Activated T-cell treated with anti-CD3 and anti-CD28 coated beads, Interleukin-2, amount 50 U/mL, for 4 hours (primary cell): ENCODE results near the gene LDLRAD3. TPM values are rescaled to one million over a fixed set of nuclear protein-coding genes. Genes with fewer than 3 reads are reported as not detected.
"Not testable (repeated sequence)": the region's sequence is repeated elsewhere in the genome, so short reads cannot be mapped to it uniquely, and the experiment has no call there.

Experiments
- ATAC-seq, 2 donors: fragments of 200-7000 bp; cut with Tn5 transposase; one replicate each; pipeline ENCODE4 v1.10.0; 2021
- DNase-seq: peaks from one replicate; pipeline ENCODE4 v3.0.0-alpha.2; 2020
- H3K27me3 Mint-ChIP-seq: one replicate; pipeline ENCODE4 v1.8.0; 2021; ENCODE audit warnings: low read depth, mixed read lengths
- H3K36me3 Mint-ChIP-seq: one replicate; pipeline ENCODE4 v1.8.0; 2022; ENCODE audit warnings: mixed read lengths; ENCODE audit not compliant: insufficient read depth
- H3K4me1 Mint-ChIP-seq: one replicate; pipeline ENCODE4 v1.8.0; 2021; ENCODE audit warnings: low read depth, mixed read lengths
- H3K4me3 Mint-ChIP-seq: one replicate; pipeline ENCODE4 v1.8.0; 2021; ENCODE audit warnings: mild to moderate bottlenecking, moderate library complexity, mixed read lengths
- H3K9me3 Mint-ChIP-seq: one replicate; pipeline ENCODE4 v1.8.0; 2021; ENCODE audit warnings: mixed read lengths
- total RNA-seq, 3 donors: library from RNA; stranded (reverse); gene quantifications; one replicate each; pipeline ENCODE4 v1.2.1, GENCODE V29; 2021

LDLRAD3 gene
- total RNA-seq, 3 donors from 2014 or later: 0.29 to 0.76 (median 0.71) TPM

DNA sequence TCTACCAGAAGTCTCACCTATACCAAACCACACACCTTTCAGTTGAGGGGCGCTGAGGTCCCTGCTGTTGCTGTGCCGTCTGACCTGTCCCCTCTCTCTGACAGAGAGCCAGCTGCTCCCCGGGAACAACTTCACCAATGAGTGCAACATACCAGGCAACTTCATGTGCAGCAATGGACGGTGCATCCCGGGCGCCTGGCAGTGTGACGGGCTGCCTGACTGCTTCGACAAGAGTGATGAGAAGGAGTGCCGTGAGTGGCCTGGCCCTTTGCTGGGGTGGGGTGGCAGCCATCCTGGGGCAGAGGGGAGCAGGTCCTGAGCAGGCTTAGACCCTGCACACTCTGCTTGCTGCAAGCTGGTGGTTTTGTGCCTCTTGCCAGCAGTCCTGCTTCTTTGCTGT is 92.1 kb downstream of the LDLRAD3 start:
- H3K4me1 Mint-ChIP-seq: no peaks in the 10 kb centered on the region
- H3K9me3 Mint-ChIP-seq: no peaks in the 10 kb centered on the region
- ATAC-seq (peak in 1 of 2 donors; percentile 18), DNase-seq (no peak)
- no peaks in the 10 kb centered on the region for H3K36me3 Mint-ChIP-seq
- peaks cover 1% of the 10 kb centered on the region for H3K27me3 Mint-ChIP-seq
- no peak overlapping the region for H3K4me3 Mint-ChIP-seq

DNA sequence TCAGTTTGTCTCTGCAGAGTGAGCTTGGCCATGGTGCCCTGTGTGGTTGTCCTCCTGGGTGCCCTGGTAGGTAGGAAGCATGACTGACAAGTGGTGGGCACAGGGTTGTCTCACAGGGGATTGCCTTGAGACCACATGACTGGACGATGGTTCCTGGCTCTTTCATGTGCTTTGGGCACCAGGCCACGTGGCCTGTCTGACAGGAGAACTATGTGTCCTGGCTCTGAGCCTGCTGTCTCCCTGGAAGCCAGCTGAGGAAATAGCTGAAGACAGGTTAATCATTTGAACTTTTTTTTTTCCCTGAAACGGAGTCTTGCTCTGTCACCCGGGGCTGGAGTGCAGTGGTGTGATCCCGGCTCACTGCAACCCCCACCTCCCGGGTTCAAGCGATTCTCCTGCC is 93.2 kb downstream of the LDLRAD3 start:
- ATAC-seq: no peak
- no peaks in the 10 kb centered on the region for H3K36me3 Mint-ChIP-seq

DNA sequence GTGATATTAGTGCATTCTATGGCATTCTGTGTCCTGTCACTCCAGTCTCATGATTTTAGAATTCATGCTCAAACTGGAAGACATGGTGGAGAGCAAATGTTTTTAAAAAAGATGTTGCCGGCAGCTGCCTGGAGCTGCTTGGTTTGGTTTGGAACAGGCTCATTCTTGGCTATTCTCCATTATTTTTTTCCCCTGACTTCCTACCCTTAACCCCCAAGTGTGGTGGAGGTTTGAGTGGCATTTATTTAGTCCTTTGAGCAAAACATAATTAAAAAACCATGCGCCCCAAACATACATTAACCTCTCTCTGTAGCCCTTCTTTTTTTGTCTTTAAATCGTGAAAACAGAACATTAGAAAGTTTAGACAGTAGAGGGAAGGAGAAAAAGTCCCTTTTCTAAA is 94.7 kb downstream of the LDLRAD3 start:
- ATAC-seq (no peak), DNase-seq (no peak)
- Mint-ChIP-seq H3K4me1 (no peaks in the 10 kb centered on the region), H3K27me3 (peaks cover 2% of the 10 kb centered on the region), H3K4me3 (no peak overlapping the region), H3K36me3 (no peaks in the 10 kb centered on the region), H3K9me3 (no peaks in the 10 kb centered on the region)

More for the DNA sequence above, 93.2 kb downstream of the LDLRAD3 start:
- no peaks in the 10 kb centered on the region for H3K9me3 Mint-ChIP-seq
- H3K27me3 Mint-ChIP-seq: no peaks in the 10 kb centered on the region
- H3K4me3 Mint-ChIP-seq: no peak overlapping the region
- no peak for DNase-seq
- H3K4me1 Mint-ChIP-seq: no peaks in the 10 kb centered on the region

DNA sequence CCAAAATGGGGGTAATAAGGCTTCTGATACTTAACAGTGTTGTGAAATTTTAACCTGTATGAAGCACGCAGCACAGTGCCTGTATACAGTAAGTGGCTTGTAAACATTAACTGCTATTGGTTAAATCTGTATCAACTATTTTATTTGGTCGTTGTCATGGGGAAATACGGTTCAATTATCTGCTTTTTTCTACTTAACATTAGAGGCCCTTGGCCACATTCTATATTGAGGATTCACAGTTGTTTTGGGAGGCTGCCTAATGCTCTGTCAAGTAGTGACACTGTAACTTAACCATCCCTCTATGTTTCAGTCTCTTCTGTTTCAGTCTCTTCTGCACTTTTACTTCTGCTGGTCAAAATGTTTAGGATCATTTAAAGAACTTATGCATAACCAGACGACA is 95.6 kb downstream of the LDLRAD3 start:
- H3K9me3 Mint-ChIP-seq: no peaks in the 10 kb centered on the region
- ATAC-seq (no peak), DNase-seq (no peak)
- H3K4me1 Mint-ChIP-seq: no peaks in the 10 kb centered on the region
- H3K4me3 Mint-ChIP-seq: no peak overlapping the region
- H3K36me3 Mint-ChIP-seq: no peaks in the 10 kb centered on the region
- H3K27me3 Mint-ChIP-seq: peaks cover 2% of the 10 kb centered on the region

DNA sequence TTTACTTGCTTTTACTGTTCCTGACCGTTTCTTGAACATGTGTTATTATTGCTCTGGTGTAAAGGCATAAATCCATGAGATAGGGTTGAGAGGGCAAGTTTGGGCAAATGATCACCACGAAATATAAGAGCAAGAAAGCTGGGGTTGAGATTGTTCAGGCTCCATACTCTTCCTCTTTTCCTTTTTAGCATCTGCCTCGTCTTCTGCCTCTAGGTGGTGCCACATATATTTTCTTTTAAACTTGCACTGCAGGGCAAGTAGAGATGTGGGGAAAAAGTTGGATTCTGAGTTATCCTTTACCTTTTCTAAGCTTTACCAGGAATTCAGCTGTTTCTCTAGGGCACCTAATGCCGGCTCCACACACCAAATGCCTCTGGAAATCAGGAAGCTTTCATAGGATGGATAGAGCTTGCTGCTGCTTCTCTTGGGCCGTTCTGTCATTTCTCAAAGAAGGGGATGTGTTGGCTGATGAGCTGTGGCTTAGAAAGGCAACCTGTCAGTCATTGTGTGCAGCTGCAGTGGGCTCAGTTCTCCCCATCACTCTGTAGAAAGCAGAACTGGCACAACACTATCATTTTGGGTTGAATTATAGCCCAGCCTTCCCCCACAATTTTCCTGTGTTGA is 98.2 kb downstream of the LDLRAD3 start:
- H3K27me3 Mint-ChIP-seq: peaks cover 2% of the 10 kb centered on the region
- ATAC-seq (no peak), DNase-seq (no peak)
- no peaks in the 10 kb centered on the region for H3K36me3 Mint-ChIP-seq
- H3K4me3 Mint-ChIP-seq: no peak overlapping the region
- H3K9me3 Mint-ChIP-seq: peaks cover 6% of the 10 kb centered on the region
- H3K4me1 Mint-ChIP-seq: no peaks in the 10 kb centered on the region

- Mint-ChIP-seq H3K4me1 (no peaks in the 10 kb centered on the region), H3K4me3 (no peak overlapping the region), H3K36me3 (no peaks in the 10 kb centered on the region), H3K9me3 (peaks cover 6% of the 10 kb centered on the region), H3K27me3 (peaks cover 7% of the 10 kb centered on the region)
- DNase-seq (no peak), ATAC-seq (no peak)
These were observed 100.8 kb downstream of the LDLRAD3 start for GRCh38 chr11:36044636-36045035.

DNA sequence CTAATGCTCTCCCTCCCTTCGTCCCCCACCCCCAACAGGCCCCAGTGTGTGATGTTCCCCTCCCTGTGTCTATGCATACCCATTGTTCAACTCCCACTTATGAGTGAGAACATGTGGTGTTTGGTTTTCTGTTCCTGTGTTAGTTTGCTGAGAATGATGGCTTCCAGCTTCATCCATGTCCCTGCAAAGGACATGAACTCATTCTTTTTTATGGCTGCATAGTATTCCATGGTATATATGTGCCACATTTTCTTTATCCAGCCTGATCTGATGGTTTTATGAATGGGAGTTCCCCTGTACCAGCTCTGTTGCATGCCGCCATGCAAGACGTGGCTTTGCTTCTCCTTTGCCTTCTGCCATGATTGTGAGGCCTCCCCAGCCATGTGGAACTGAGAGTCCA is 102.1 kb downstream of the LDLRAD3 start:
- H3K36me3 Mint-ChIP-seq, H3K9me3 Mint-ChIP-seq, H3K4me1 Mint-ChIP-seq, DNase-seq, ATAC-seq, H3K27me3 Mint-ChIP-seq, H3K4me3 Mint-ChIP-seq: not testable (repeated sequence)

GRCh38 chr11:36046932-36047331 is 103.1 kb downstream of the LDLRAD3 start:
- no peaks in the 10 kb centered on the region for H3K4me1 Mint-ChIP-seq
- peaks cover 6% of the 10 kb centered on the region for H3K9me3 Mint-ChIP-seq
- no peak overlapping the region for H3K4me3 Mint-ChIP-seq
- DNase-seq (no peak), ATAC-seq (no peak)
- no peaks in the 10 kb centered on the region for H3K36me3 Mint-ChIP-seq
- H3K27me3 Mint-ChIP-seq: peaks cover 9% of the 10 kb centered on the region

DNA sequence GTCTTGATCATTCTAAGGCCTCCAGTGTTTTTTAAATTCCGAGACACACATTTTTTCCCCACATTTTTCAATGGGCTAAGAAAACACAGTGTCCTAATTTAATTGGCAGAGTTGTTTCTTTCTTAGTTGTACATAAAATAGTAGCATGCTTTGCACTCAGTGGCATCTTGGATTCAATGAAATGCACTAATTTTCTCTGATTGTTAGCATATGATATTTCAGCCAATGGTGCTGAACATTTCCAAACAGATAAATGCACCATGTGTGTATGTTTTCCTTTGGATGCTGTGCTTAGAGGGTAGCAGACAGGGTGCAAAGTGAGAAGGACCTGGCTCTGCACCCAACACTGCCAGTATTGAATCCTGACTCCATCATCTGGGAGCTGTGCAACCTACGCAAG is 103.5 kb downstream of the LDLRAD3 start:
- Mint-ChIP-seq H3K27me3 (peaks cover 9% of the 10 kb centered on the region), H3K4me1 (no peaks in the 10 kb centered on the region), H3K4me3 (no peak overlapping the region), H3K36me3 (no peaks in the 10 kb centered on the region), H3K9me3 (peaks cover 6% of the 10 kb centered on the region)
- DNase-seq (no peak), ATAC-seq (no peak)

- no peak for DNase-seq
- Mint-ChIP-seq H3K4me1 (no peaks in the 10 kb centered on the region), H3K9me3 (peaks cover 6% of the 10 kb centered on the region), H3K27me3 (peaks cover 7% of the 10 kb centered on the region), H3K4me3 (no peak overlapping the region), H3K36me3 (no peaks in the 10 kb centered on the region)
- ATAC-seq: no peak
These were observed 104.8 kb downstream of the LDLRAD3 start for GRCh38 chr11:36048496-36049247.

GRCh38 chr11:36051235-36052144 is 107.6 kb downstream of the LDLRAD3 start:
- ATAC-seq: no peak
- peaks cover 9% of the 10 kb centered on the region for H3K27me3 Mint-ChIP-seq
- H3K36me3 Mint-ChIP-seq: no peaks in the 10 kb centered on the region
- H3K4me3 Mint-ChIP-seq: no peak overlapping the region
- peaks cover under 1% of the 10 kb centered on the region for H3K9me3 Mint-ChIP-seq
- no peaks in the 10 kb centered on the region for H3K4me1 Mint-ChIP-seq
- no peak for DNase-seq

- DNase-seq (no peak), ATAC-seq (no peak)
- Mint-ChIP-seq H3K4me3 (no peak overlapping the region), H3K4me1 (no peaks in the 10 kb centered on the region), H3K36me3 (no peaks in the 10 kb centered on the region), H3K27me3 (peaks cover 14% of the 10 kb centered on the region), H3K9me3 (no peaks in the 10 kb centered on the region)
These were observed 109.4 kb downstream of the LDLRAD3 start for GRCh38 chr11:36053281-36053680.

GRCh38 chr11:36053862-36054261 is 110.0 kb downstream of the LDLRAD3 start:
- H3K4me3 Mint-ChIP-seq: no peak overlapping the region
- H3K36me3 Mint-ChIP-seq: no peaks in the 10 kb centered on the region
- ATAC-seq: no peak
- no peaks in the 10 kb centered on the region for H3K9me3 Mint-ChIP-seq
- no peaks in the 10 kb centered on the region for H3K4me1 Mint-ChIP-seq
- no peak for DNase-seq
- peaks cover 9% of the 10 kb centered on the region for H3K27me3 Mint-ChIP-seq

- Mint-ChIP-seq H3K36me3 (no peaks in the 10 kb centered on the region), H3K4me1 (no peaks in the 10 kb centered on the region), H3K27me3 (peaks cover 9% of the 10 kb centered on the region), H3K9me3 (peaks cover 3% of the 10 kb centered on the region), H3K4me3 (no peak overlapping the region)
- ATAC-seq (no peak), DNase-seq (no peak)
These were observed 110.8 kb downstream of the LDLRAD3 start for GRCh38 chr11:36054628-36055027.
